Astrocyte (in vitro differentiated cells and primary cell): ENCODE measurements around the gene ENO2. TPM values are rescaled to one million over a fixed set of nuclear protein-coding genes. Genes with fewer than 3 reads are reported as not detected.
"Not testable (repeated sequence)": the region's sequence is repeated elsewhere in the genome, so short reads cannot be mapped to it uniquely, and the experiment has no call there.

Experiments used
- DNase-seq: peaks from one replicate; pipeline ENCODE4 v3.0.0-alpha.2; 2010; ENCODE audit warnings: low read depth
- FAIRE-seq: peaks from 2 replicates; lab custom pipeline; 2011; peaks lifted over from hg19 to GRCh38; lab: Jason Lieb, UNC
- H2AFZ ChIP-seq: 2 replicates; pipeline ENCODE4 v1.6.0; 2012; ENCODE audit warnings: low read depth, low read length, inconsistent platforms
- H3K27ac ChIP-seq: 2 replicates; pipeline ENCODE4 v1.5.1; 2011; ENCODE audit warnings: low read depth, low read length, inconsistent platforms
- H3K27me3 ChIP-seq: 2 replicates; pipeline ENCODE4 v1.6.0; 2011; ENCODE audit warnings: low read length, inconsistent platforms; ENCODE audit not compliant: insufficient read depth
- H3K36me3 ChIP-seq: 2 replicates; pipeline ENCODE4 v1.5.1; 2011; ENCODE audit warnings: low read length, inconsistent platforms; ENCODE audit not compliant: insufficient read depth
- H3K4me1 ChIP-seq: 2 replicates; pipeline ENCODE4 v1.5.1; 2011; ENCODE audit warnings: low read length, inconsistent platforms; ENCODE audit not compliant: insufficient read depth
- H3K4me2 ChIP-seq: 2 replicates; pipeline ENCODE4 v1.6.0; 2012; ENCODE audit warnings: low read length, inconsistent platforms
- H3K4me3 ChIP-seq: 2 replicates; pipeline ENCODE4 v1.5.1; 2011; ENCODE audit warnings: low read depth, mild to moderate bottlenecking, low read length, inconsistent platforms; ENCODE audit not compliant: insufficient read depth
- H3K79me2 ChIP-seq: 2 replicates; pipeline ENCODE4 v1.6.0; 2012; ENCODE audit warnings: mild to moderate bottlenecking, low read length, inconsistent platforms; ENCODE audit not compliant: insufficient read depth
- H3K9ac ChIP-seq: 2 replicates; pipeline ENCODE4 v1.6.0; 2012; ENCODE audit warnings: mild to moderate bottlenecking, low read length, inconsistent platforms
- H3K9me3 ChIP-seq: 2 replicates; pipeline ENCODE4 v1.5.1; 2012; ENCODE audit warnings: low read depth, mild to moderate bottlenecking, low read length, inconsistent platforms; ENCODE audit not compliant: insufficient read depth
- H4K20me1 ChIP-seq: 2 replicates; pipeline ENCODE4 v1.6.0; 2012; ENCODE audit warnings: low read length, inconsistent platforms; ENCODE audit not compliant: insufficient read depth
- H3K27ac Mint-ChIP-seq: one replicate; pipeline ENCODE4 v1.8.0; 2021; ENCODE audit warnings: mild to moderate bottlenecking, mixed read lengths; ENCODE audit not compliant: unreplicated experiment
- H3K27me3 Mint-ChIP-seq: one replicate; pipeline ENCODE4 v1.8.0; 2021; ENCODE audit warnings: low read depth, mixed read lengths; ENCODE audit not compliant: unreplicated experiment
- H3K36me3 Mint-ChIP-seq: one replicate; pipeline ENCODE4 v1.8.0; 2021; ENCODE audit warnings: low read depth, mixed read lengths; ENCODE audit not compliant: unreplicated experiment
- H3K4me1 Mint-ChIP-seq: one replicate; pipeline ENCODE4 v1.8.0; 2021; ENCODE audit warnings: low read depth, mixed read lengths; ENCODE audit not compliant: unreplicated experiment
- H3K4me3 Mint-ChIP-seq: one replicate; pipeline ENCODE4 v1.8.0; 2021; ENCODE audit warnings: mild to moderate bottlenecking, moderate library complexity, mixed read lengths; ENCODE audit not compliant: unreplicated experiment
- H3K9me3 Mint-ChIP-seq: one replicate; pipeline ENCODE4 v1.8.0; 2021; ENCODE audit warnings: mild to moderate bottlenecking, mixed read lengths; ENCODE audit not compliant: unreplicated experiment
- CTCF ChIP-seq: IDR thresholded peaks from 2 replicates; pipeline ENCODE4 v1.5.1; 2011; ENCODE audit warnings: low read depth, mild to moderate bottlenecking, inconsistent platforms, low read length, moderate library complexity; ENCODE audit not compliant: insufficient read depth
- EZH2 ChIP-seq: IDR thresholded peaks from 2 replicates; pipeline ENCODE4 v1.6.1; 2012; ENCODE audit warnings: mild to moderate bottlenecking, low read length, inconsistent platforms; ENCODE audit not compliant: insufficient read depth
- total RNA-seq: library from RNA; stranded (reverse); gene quantifications from 2 replicates; pipeline ENCODE4 v1.2.1, GENCODE V29; 2021

Gene ENO2
- total RNA-seq, 1 donor from 2014 or later: 46.4 TPM

DNA sequence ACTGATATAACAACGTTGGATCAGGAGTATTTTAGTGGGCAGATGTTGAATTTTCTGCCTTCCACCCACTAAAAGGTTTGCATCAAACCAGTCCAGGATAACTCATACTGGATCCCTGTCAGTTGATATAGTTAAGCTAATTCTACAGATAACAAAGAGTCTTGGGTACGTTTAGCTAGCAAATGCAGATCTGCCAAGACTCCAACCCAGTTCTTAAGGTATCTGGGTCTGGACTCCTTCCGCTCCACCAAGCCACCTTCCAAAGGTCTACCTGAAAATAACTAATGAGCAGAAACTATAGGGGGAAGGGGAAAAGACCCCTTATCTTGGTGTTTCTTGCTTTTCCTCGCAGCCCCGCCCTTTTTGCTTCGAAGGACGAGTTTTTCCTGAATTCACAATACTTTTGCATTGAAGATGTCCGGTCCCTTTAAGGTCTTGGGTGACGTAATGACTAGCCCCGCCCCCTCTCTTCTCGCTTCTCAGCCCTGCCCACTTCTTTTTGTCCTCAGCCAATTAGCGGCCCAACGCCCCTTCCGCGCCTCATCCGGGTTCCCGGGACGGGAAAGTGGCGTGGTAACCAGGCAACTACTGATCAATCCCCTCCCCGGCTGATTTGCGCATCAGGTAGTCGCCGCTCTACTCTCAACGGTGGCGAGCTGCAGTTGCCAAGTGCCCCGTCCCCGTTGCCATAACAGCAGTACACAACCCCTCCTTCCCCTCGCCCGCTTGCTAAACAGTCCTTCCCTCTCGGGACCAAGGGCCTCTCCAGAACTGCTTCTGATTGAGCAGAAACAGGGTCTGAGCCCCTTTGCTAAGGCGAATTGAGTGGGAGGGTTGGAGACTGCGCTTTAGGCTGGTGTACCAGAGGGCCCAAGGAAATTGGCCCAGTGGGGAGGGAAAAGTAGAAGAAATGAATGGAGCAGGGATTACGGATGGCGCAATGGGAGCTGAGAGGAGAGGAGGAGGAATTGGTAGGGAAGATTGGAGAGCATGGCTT lies 9.8 kb upstream of the ENO2 start, which contains the start of gene LRRC23:
Gene LRRC23 (plus strand): TSS at position 543 of the 997 bp plus-strand sequence. CDS start 812 bp downstream, outside the sequence.
- Histone ChIP-seq H3K9me3 (no peaks in the 10 kb centered on the region), H3K4me2 (peak within 1 kb of the TSS; percentile 92), H3K4me1 (peaks cover 6% of the 10 kb centered on the region), H3K27me3 (no peaks in the 10 kb centered on the region), H3K9ac (peak within 1 kb of the TSS; percentile 84), H3K36me3 (no peaks in the 10 kb centered on the region), H2AFZ (peak within 1 kb of the TSS; percentile 78), H4K20me1 (no peaks in the 10 kb centered on the region), H3K27ac (peak within 1 kb of the TSS; percentile 54), H3K79me2 (no peaks in the 10 kb centered on the region), H3K4me3 (peak within 1 kb of the TSS; percentile 66)
- FAIRE-seq (peak; percentile 95), DNase-seq (peak; percentile 87)
- Mint-ChIP-seq H3K27ac (no peak within 1 kb of the TSS), H3K27me3 (no peaks in the 10 kb centered on the region), H3K4me3 (no peak within 1 kb of the TSS), H3K9me3 (no peaks in the 10 kb centered on the region), H3K36me3 (no peaks in the 10 kb centered on the region), H3K4me1 (no peaks in the 10 kb centered on the region)
- TF ChIP-seq EZH2 (no peak), CTCF (no peak)

GRCh38 chr12:6905414-6906040 lies 8.9 kb upstream of the ENO2 start:
- Histone ChIP-seq H3K27ac (no peak overlapping the region), H2AFZ (no peak overlapping the region), H3K27me3 (no peaks in the 10 kb centered on the region), H3K79me2 (no peaks in the 10 kb centered on the region), H3K9me3 (no peaks in the 10 kb centered on the region), H4K20me1 (no peaks in the 10 kb centered on the region), H3K36me3 (no peaks in the 10 kb centered on the region), H3K4me1 (peaks cover 6% of the 10 kb centered on the region), H3K4me2 (peak overlapping the region; percentile 92), H3K4me3 (peak overlapping the region; percentile 66), H3K9ac (peak overlapping the region; percentile 84)
- Mint-ChIP-seq H3K9me3 (no peaks in the 10 kb centered on the region), H3K4me3 (no peak overlapping the region), H3K27ac (no peak overlapping the region), H3K36me3 (no peaks in the 10 kb centered on the region), H3K27me3 (no peaks in the 10 kb centered on the region), H3K4me1 (no peaks in the 10 kb centered on the region)
- TF ChIP-seq CTCF (no peak), EZH2 (no peak)
- FAIRE-seq (peak; percentile 23), DNase-seq (no peak)

DNA sequence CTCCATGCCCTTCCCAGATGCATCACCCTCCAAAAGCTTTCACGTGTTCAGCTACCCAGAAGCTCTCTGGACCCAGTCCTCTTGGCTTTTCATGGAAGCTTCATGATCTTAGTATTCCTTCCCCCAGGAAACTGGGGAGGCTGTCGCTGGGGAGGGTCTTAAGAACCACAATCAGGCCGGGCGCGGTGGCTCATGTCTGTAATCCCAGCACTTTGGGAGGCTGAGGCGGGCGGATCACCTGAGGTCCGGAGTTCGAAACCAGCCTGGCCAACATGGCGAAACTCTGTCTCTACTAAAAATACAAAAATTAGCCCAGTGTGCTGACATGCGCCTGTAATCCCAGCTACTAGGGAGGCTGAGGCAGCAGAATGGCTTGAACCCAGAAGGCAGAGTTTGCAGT lies 6.2 kb upstream of the ENO2 start:
- H3K4me1 Mint-ChIP-seq, H3K4me3 Mint-ChIP-seq, H3K27me3 ChIP-seq, H2AFZ ChIP-seq, H3K79me2 ChIP-seq, H3K27me3 Mint-ChIP-seq, H4K20me1 ChIP-seq, H3K9ac ChIP-seq, H3K4me1 ChIP-seq, H3K27ac ChIP-seq, H3K36me3 ChIP-seq, DNase-seq, H3K4me3 ChIP-seq, H3K9me3 ChIP-seq, H3K9me3 Mint-ChIP-seq, FAIRE-seq, H3K4me2 ChIP-seq, H3K36me3 Mint-ChIP-seq, H3K27ac Mint-ChIP-seq: not testable (repeated sequence)
